T-helper 2 cell treated with Interferon-gamma antibody and Interleukin-4, amounts not matched to agents 100 ng/mL and 5 ng/mL, for 36 hours (primary cell): ENCODE measurements around the gene NOTCH2. TPM values are rescaled to one million over a fixed set of nuclear protein-coding genes. Genes with fewer than 3 reads are reported as not detected.

Experiments used
- intact Hi-C: fragments of 100-400 bp; cut with micrococcal nuclease; formaldehyde crosslinking; loops from one replicate; pipeline ENCODE4 v1.15.1; 2023
- total RNA-seq: library from RNA; stranded (reverse); gene quantifications from 2 replicates; pipeline ENCODE4 v1.2.3, GENCODE V29; 2022

NOTCH2 gene
- total RNA-seq, 1 donor from 2014 or later: 112 TPM

- intact Hi-C loops: no loop called here
These were observed 159.4 kb downstream of the NOTCH2 start for GRCh38 chr1:119909890-119910596.

GRCh38 chr1:119908661-119909060, 160.8 kb downstream of the NOTCH2 start:
- intact Hi-C loops: no loop called here

GRCh38 chr1:119906927-119907652, 162.4 kb downstream of the NOTCH2 start:
- intact Hi-C loops: no loop called here

GRCh38 chr1:119903443-119903835, 166.0 kb downstream of the NOTCH2 start:
- intact Hi-C loops: no loop called here

GRCh38 chr1:119902775-119903442, 166.6 kb downstream of the NOTCH2 start:
- intact Hi-C loops: no loop called here

- intact Hi-C loops: no loop called here
These were observed 170.3 kb downstream of the NOTCH2 start for GRCh38 chr1:119898981-119899720.

- intact Hi-C loops: no loop called here
These were observed 170.9 kb downstream of the NOTCH2 start for GRCh38 chr1:119898530-119898929.

- intact Hi-C loops: no loop called here
These were observed 173.2 kb downstream of the NOTCH2 start, which contains the start of gene ADAM30 for GRCh38 chr1:119896303-119896702. Gene ADAM30 (minus strand): TSS chr1:119896515. CDS start chr1:119896336, 179 bp downstream.

GRCh38 chr1:119895102-119895501, 174.4 kb downstream of the NOTCH2 start:
- intact Hi-C loops: no loop called here

- intact Hi-C loops: no loop called here
These were observed 175.4 kb downstream of the NOTCH2 start for GRCh38 chr1:119893827-119894700.

- intact Hi-C loops: no loop called here
These were observed 176.1 kb downstream of the NOTCH2 start for GRCh38 chr1:119893238-119893791.

- intact Hi-C loops: no loop called here
These were observed 178.1 kb downstream of the NOTCH2 start for GRCh38 chr1:119891386-119891785.

GRCh38 chr1:119888476-119888875, 181.0 kb downstream of the NOTCH2 start:
- intact Hi-C loops: loop anchor here (5.0 kb wide), 1 partner anchor 79 kb away; no protein-coding TSS in a partner anchor

- intact Hi-C loops: loop anchor here (5.0 kb wide), 1 partner anchor 80 kb away; no protein-coding TSS in a partner anchor
These were observed 182.0 kb downstream of the NOTCH2 start for GRCh38 chr1:119887427-119887826.

GRCh38 chr1:119885903-119886783, 183.3 kb downstream of the NOTCH2 start:
- intact Hi-C loops: loop anchor here (5.0 kb wide), 1 partner anchor 81 kb away; no protein-coding TSS in a partner anchor

GRCh38 chr1:119884711-119885110, 184.8 kb downstream of the NOTCH2 start:
- intact Hi-C loops: loop anchor here (5.0 kb wide), 1 partner anchor 83 kb away; no protein-coding TSS in a partner anchor

GRCh38 chr1:119883826-119884225, 185.6 kb downstream of the NOTCH2 start:
- intact Hi-C loops: no loop called here

GRCh38 chr1:119882132-119883049, 187.1 kb downstream of the NOTCH2 start:
- intact Hi-C loops: no loop called here
